HUES64 (cell line): Measurements from ENCODE around the gene MAD2L2.
A peak's percentile ranks its signal among the peaks of the same experiment; 100 is the strongest.

ENCODE experiments used
- H3K27ac ChIP-seq: 2 replicates; pipeline ENCODE4 v1.7.0; 2013; ENCODE audit warnings: low read depth, low read length, inconsistent platforms
- H3K27me3 ChIP-seq: 2 replicates; pipeline ENCODE4 v1.6.1; 2013; ENCODE audit warnings: mild to moderate bottlenecking, low read length; ENCODE audit not compliant: insufficient read depth
- H3K36me3 ChIP-seq: 2 replicates; pipeline ENCODE4 v1.6.1; 2013; ENCODE audit warnings: mild to moderate bottlenecking, low read length; ENCODE audit not compliant: insufficient read depth
- H3K4me1 ChIP-seq: 2 replicates; pipeline ENCODE4 v1.6.1; 2013; ENCODE audit warnings: mild to moderate bottlenecking, low read length, moderate library complexity; ENCODE audit not compliant: insufficient read depth
- H3K4me3 ChIP-seq: 2 replicates; pipeline ENCODE4 v1.5.1; 2013; ENCODE audit warnings: mild to moderate bottlenecking, low read length, moderate library complexity
- H3K9ac ChIP-seq: 2 replicates; pipeline ENCODE4 v1.6.1; 2013; ENCODE audit warnings: mild to moderate bottlenecking, low read depth, low read length
- H3K9me3 ChIP-seq: 2 replicates; pipeline ENCODE4 v1.6.1; 2013; ENCODE audit warnings: low read depth, low read length; ENCODE audit not compliant: insufficient read depth
- WGBS: fragments of 150-250, 120-280 bp; methylation state at CpG from one replicate; pipeline ENCODE4 v1.1.7; 2013; ENCODE audit warnings: missing lambda C conversion rate; 5-methylcytosine and 5-hydroxymethylcytosine counted together

MAD2L2 gene

DNA sequence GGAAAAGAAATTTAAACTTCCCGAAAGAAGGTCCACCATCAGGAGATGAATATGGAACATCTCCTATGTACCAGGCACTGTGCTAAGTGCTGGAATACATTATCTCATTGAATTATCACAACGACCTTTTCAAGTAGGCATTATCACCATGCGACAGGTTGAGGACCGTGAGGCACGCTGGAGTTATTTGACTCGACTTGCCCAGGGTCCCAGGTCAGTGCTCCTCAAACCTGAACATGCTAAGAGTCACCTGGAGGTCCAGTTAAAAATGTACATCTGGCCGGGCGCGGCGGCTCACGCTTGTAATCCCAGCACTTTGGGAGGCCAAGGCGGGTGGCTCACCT is 39.1 kb upstream of the MAD2L2 start:
- H3K36me3 ChIP-seq, result peaks cover 23% of the 10 kb centered on the region
- no peaks in the 10 kb centered on the region for H3K9me3 ChIP-seq
- H3K27me3 ChIP-seq, result no peaks in the 10 kb centered on the region
- H3K9ac ChIP-seq, result no peak overlapping the region
- 94% methylated on average over 12 of the region's 12 CpGs for WGBS
- H3K4me3 ChIP-seq, result no peak overlapping the region
- H3K4me1 ChIP-seq, result 0 out of 2 replicates have a peak, but pooled peaks cover 3% of the 10 kb centered on the region
- H3K27ac ChIP-seq, result no peak overlapping the region

DNA sequence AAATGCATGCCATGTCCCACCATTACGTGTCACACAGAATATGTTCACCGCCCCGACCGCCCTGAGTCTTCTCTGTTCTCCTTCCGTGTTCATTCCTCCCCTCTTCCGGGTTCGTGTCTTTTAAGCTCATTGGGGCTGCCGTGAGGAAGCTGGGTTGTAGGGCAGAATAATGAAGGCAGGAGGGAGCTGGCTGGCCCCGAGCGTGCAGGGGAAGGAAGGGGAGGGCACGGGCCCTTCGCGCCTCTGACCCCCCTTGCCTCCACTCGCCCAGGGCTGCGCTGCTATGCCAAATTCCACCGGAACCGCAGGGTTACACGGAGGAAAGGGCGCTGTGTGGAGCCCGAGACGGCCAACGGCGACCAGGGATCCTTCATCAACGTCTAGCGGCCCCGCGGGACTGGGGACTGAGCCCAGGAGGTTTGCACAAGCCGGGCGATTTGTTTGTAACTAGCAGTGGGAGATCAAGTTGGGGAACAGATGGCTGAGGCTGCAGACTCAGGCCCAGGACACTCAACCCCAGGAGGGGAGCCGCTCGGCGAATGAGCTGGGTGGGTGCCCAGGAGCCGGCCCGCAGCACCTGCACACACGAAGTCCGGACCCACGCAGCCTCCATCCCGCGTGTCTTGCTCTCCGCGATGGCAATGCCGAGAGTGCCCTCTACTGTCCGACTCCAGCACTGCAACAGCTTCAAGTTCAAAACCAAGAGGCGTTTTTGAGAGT is 38.5 kb upstream of the MAD2L2 start:
- H3K27ac ChIP-seq, result no peak overlapping the region; the same call in 1 of the 2 replicates
- no peak overlapping the region for H3K9ac ChIP-seq
- no peaks in the 10 kb centered on the region for H3K9me3 ChIP-seq
- peak overlapping the region; percentile 17; the same call in 1 of the 2 replicates for H3K4me3 ChIP-seq
- WGBS, result 53% methylated on average over 44 of the region's 44 CpGs
- H3K4me1 ChIP-seq, result no peaks in the 10 kb centered on the region
- peaks cover 24% of the 10 kb centered on the region for H3K36me3 ChIP-seq
- H3K27me3 ChIP-seq, result no peaks in the 10 kb centered on the region

DNA sequence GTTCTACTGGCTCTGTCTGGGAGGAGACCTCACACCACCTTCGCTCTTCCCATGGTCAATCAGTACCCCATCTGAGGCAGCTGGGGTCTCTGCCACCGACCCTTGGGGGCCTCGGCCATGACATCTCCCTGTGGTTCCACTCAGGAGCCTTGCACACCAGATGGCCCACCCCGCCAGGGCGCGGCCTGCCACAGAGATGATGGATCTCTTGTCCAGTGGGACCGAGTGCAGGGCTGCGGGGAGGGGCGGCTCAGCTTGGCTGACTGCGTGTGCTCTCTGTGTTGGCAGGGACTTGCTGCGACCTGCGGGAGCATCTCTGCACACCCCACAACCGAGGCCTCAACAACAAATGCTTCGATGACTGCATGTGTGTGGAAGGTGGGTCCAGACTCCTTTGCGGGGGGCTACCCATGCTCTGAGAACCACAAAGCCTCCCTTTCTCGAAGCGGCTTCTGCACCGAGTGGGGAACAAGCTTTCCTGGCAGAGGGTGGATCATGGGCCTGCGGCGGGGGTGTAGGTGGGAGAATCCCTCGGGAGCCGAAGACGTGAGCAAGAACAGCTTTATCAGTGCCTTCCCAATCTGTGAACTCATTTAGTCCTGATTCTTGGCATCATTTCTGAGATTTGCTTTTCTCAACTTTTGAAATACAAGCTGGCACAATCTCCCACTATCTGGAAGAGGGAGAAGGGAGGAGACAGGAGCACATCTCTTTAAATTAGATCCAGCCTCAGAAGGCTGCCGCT is 34.1 kb upstream of the MAD2L2 start:
- no peak overlapping the region for H3K9ac ChIP-seq
- 97% methylated on average over 24 of the region's 24 CpGs for WGBS
- H3K4me3 ChIP-seq, result no peak overlapping the region

DNA sequence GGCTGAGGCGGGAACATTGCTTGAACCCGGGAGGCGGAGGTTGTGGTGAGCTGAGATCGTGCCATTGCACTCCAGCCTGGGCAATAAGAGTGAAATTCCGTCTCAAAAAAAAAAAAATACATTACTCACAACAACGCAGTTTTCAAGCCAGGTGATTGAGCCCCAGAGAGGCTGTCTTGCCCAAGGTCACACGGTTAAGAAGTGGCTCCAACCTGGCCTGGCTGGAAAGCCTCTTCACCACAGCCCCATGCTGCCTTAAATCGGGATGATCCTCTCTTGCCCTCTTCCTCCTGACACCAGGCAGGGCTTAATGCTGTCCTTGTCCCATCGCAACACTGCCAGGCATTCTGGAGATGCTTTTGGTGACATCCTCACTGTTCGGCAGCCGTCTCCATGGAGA is 32.1 kb upstream of the MAD2L2 start:
- H3K4me1 ChIP-seq, result no peaks in the 10 kb centered on the region
- no peak overlapping the region for H3K4me3 ChIP-seq
- H3K36me3 ChIP-seq, result peaks cover 38% of the 10 kb centered on the region
- H3K27me3 ChIP-seq, result no peaks in the 10 kb centered on the region
- no peaks in the 10 kb centered on the region for H3K9me3 ChIP-seq
- 95% methylated on average over 11 of the region's 11 CpGs for WGBS
- H3K9ac ChIP-seq, result no peak overlapping the region
- H3K27ac ChIP-seq, result no peak overlapping the region

More for the DNA sequence above, 34.1 kb upstream of the MAD2L2 start:
- H3K27ac ChIP-seq, result no peak overlapping the region
- H3K9me3 ChIP-seq, result no peaks in the 10 kb centered on the region
- no peaks in the 10 kb centered on the region for H3K4me1 ChIP-seq
- peaks cover 26% of the 10 kb centered on the region for H3K36me3 ChIP-seq
- H3K27me3 ChIP-seq, result no peaks in the 10 kb centered on the region

DNA sequence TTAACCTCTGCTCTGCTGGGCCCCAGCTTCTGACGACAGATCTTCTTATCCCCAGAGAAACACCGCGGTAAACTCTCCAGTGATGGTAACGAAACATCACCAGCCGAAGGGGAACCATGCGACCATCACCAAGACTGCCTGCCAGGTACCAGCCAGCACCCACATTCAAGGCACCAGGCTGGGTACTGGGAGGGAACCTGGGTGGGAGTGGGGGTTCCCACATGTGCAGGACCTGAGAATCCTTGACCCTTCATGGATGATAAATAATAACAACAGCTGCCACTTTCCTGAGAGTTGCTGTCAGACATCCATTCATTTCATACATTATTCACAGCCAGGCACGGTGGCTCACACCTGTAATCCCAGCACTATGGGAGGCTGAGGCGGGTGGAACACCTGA is 31.3 kb upstream of the MAD2L2 start:
- H3K27ac ChIP-seq, result no peak overlapping the region
- peaks cover 38% of the 10 kb centered on the region for H3K36me3 ChIP-seq
- no peak overlapping the region for H3K9ac ChIP-seq
- no peak overlapping the region for H3K4me3 ChIP-seq
- no peaks in the 10 kb centered on the region for H3K27me3 ChIP-seq
- H3K4me1 ChIP-seq, result peaks cover 2% of the 10 kb centered on the region; the same call in 1 of the 2 replicates
- no peaks in the 10 kb centered on the region for H3K9me3 ChIP-seq
- WGBS, result 98% methylated on average over 8 of the region's 8 CpGs

DNA sequence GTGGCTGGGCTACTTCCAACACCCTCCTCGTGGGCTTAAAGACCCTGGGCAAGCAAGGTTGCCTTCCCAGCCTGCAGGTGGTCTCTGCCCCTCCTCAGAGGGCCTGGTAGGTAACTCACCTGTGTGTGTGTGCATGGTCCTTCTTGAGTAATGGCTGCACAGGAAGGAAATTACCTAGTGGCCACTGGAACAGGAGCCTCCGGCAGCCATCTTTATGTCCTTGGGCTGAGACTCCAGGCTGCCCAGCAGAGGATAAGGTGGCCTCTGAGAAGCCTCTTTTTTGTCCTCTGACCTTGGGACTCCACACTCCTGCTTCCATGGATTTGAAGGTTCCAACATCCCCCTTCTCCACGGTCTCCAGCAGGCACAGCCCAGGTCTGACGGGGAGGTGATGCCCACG is 30.5 kb upstream of the MAD2L2 start:
- Histone ChIP-seq H3K9ac (no peak overlapping the region), H3K4me3 (no peak overlapping the region), H3K27ac (no peak overlapping the region), H3K4me1 (peaks cover 4% of the 10 kb centered on the region; the same call in 1 of the 2 replicates), H3K27me3 (no peaks in the 10 kb centered on the region), H3K9me3 (no peaks in the 10 kb centered on the region), H3K36me3 (peaks cover 38% of the 10 kb centered on the region)
- WGBS, result 95% methylated on average over 5 of the region's 5 CpGs

DNA sequence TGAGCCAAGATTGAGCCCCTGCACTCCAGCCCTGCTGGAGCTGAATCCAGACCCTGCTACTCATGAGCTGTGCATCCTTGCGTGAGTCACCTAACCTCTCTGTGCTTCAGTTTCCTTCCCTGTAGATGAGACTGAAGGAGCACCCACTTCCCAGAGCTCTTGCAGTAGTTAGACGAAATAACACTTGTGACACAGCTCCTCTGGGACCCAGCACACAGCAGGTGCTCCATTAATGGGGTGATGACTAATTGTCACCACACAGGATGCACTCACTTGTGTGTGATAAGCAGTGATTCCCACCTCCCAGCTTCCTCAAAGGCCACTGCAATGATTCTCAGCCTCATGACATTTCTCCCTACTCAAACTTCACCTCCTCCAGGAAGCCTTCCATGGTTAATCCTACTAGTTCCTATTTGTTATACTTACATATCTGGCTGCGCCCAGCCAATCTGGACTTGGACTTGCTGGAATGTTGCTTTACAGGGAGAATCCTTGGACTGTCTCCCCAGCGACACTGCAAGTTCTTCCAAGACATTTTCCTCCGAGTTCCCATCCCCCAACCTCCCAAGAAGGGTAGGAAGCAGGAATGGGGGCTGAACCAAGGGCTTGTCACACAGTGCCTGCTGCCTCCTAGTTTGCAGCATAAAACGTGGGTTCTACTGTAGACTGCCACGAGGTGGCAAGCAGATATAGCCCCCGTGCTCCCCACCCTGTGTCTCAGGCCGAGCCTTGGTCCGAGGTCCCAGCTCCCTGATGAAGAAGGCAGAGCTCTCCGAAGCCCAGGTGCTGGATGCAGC is 27.8 kb upstream of the MAD2L2 start:
- Histone ChIP-seq H3K27me3 (no peaks in the 10 kb centered on the region), H3K4me3 (no peak overlapping the region), H3K9ac (no peak overlapping the region), H3K9me3 (no peaks in the 10 kb centered on the region), H3K36me3 (peaks cover 28% of the 10 kb centered on the region), H3K4me1 (peaks cover 22% of the 10 kb centered on the region), H3K27ac (no peak overlapping the region)
- WGBS, result 89% methylated on average over 11 of the region's 11 CpGs

DNA sequence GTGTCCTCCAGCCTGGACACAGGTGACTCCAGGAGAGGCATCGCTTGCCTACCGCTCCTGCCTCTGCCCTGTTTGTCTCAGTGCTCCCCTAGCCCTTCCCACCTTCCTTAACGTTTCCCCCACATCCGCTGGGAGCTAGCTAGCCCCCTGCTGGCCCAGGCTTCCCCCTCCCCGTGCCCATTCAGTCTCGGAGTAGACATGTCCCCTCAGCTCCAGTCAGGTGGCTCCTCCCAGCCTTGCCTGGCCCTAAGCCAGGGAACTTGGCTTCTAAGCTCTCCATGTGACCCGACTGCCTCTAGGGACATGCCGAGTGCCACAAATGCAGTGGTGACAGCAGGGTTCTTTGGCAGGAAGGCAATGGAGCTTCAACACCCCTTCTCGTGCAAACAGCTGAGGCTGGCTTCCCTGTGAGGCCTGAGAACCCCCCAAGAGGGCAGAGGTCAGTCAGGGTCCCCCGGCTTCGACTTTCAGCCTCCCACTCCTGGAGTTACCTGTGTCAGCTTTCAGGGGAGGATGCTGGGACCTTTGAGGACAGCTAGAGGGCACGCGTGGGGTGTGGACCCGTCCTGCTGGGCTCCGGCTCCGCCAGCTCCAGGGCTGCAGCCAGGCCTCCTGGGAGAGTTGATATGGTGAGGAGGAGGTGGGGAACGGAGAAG is 26.8 kb upstream of the MAD2L2 start:
- 74% methylated on average over 17 of the region's 17 CpGs for WGBS
- peak overlapping the region; percentile 35 for H3K27ac ChIP-seq
- H3K36me3 ChIP-seq, result peaks cover 23% of the 10 kb centered on the region
- H3K9ac ChIP-seq, result no peak overlapping the region
- no peak overlapping the region for H3K4me3 ChIP-seq
- no peaks in the 10 kb centered on the region for H3K27me3 ChIP-seq
- no peaks in the 10 kb centered on the region for H3K9me3 ChIP-seq
- H3K4me1 ChIP-seq, result peaks cover 26% of the 10 kb centered on the region

DNA sequence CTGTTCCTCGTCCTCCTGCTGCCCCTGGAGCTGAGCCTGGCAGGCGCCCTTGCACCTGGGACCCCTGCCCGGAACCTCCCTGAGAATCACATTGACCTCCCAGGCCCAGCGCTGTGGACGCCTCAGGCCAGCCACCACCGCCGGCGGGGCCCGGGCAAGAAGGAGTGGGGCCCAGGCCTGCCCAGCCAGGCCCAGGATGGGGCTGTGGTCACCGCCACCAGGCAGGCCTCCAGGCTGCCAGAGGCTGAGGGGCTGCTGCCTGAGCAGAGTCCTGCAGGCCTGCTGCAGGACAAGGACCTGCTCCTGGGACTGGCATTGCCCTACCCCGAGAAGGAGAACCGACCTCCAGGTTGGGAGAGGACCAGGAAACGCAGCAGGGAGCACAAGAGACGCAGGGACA is 25.3 kb upstream of the MAD2L2 start:
- Histone ChIP-seq H3K4me3 (no peak overlapping the region), H3K9me3 (no peaks in the 10 kb centered on the region), H3K27me3 (no peaks in the 10 kb centered on the region), H3K9ac (no peak overlapping the region), H3K4me1 (peaks cover 27% of the 10 kb centered on the region), H3K27ac (no peak overlapping the region), H3K36me3 (peaks cover 19% of the 10 kb centered on the region; the same call in 1 of the 2 replicates)
- 92% methylated on average over 14 of the region's 14 CpGs for WGBS

DNA sequence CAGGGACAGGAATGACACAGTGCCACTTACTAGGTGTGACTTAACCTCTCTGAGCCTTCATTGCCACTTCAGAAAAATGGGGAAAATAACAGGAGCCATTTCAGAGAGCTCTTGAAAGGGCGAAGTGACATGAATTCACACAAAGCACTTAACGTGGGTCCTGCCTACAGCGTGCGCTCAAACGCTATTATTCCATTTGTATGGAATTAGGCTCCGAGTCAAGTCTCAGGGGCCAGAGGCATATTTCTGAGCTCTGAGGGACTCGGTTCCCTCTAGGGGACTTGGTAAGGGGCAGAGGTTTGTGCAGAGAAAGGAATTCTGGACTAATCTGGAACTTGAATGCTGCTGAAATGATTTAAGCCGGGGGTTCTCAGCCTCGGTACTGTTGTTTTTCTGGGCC is 24.6 kb upstream of the MAD2L2 start:
- Histone ChIP-seq H3K4me3 (no peak overlapping the region), H3K4me1 (peaks cover 34% of the 10 kb centered on the region), H3K36me3 (peaks cover 19% of the 10 kb centered on the region; the same call in 1 of the 2 replicates), H3K9me3 (no peaks in the 10 kb centered on the region), H3K9ac (no peak overlapping the region), H3K27ac (no peak overlapping the region), H3K27me3 (no peaks in the 10 kb centered on the region)
- WGBS, result 83% methylated on average over 9 of the region's 9 CpGs
